Neural progenitor cell (in vitro differentiated cells): ENCODE measurements around the gene PDZRN4.

Experiments used
- CTCF ChIP-seq: fragments of 200-600 bp; sonication (generic); IDR thresholded peaks from 2 replicates; pipeline ENCODE4 v1.5.1; 2017; ENCODE audit warnings: antibody characterized with exemption, mild to moderate bottlenecking
- EZH2phosphoT487 ChIP-seq: fragments of 200-600 bp; sonication (generic); IDR thresholded peaks from 2 replicates; pipeline ENCODE4 v1.6.1; 2017; ENCODE audit warnings: antibody characterized with exemption

GRCh38 chr12:41439801-41440200 lies 251.7 kb downstream of the PDZRN4 start:
- TF ChIP-seq EZH2phosphoT487 (no peak), CTCF (no peak)
